DOHH2 (cell line): ENCODE measurements around the gene KLK3.

Source experiments
- H3F3A ChIP-seq: fragments of 200-600 bp; sonication (generic), shearing (Covaris generic); 2 replicates; pipeline ENCODE4 v1.6.0; 2016; ENCODE audit warnings: antibody characterized with exemption, mild to moderate bottlenecking; ENCODE audit not compliant: control insufficient read depth, insufficient read depth
- H3K27ac ChIP-seq: fragments of 200-600 bp; sonication (generic); 2 replicates; pipeline ENCODE4 v1.5.1; 2014; ENCODE audit warnings: low read depth, mild to moderate bottlenecking, low read length, moderate library complexity
- H3K27me3 ChIP-seq: fragments of 200-600 bp; sonication (generic); 2 replicates; pipeline ENCODE4 v1.6.1; 2014; ENCODE audit warnings: mild to moderate bottlenecking, low read length, mixed read lengths; ENCODE audit not compliant: control insufficient read depth
- H3K36me3 ChIP-seq: fragments of 200-600 bp; sonication (generic); 2 replicates; pipeline ENCODE4 v1.6.1; 2014; ENCODE audit warnings: mild to moderate bottlenecking, low read length, moderate library complexity, mixed read lengths; ENCODE audit not compliant: control insufficient read depth
- H3K4me1 ChIP-seq: fragments of 200-600 bp; sonication (generic); 2 replicates; pipeline ENCODE4 v1.6.1; 2014; ENCODE audit warnings: mild to moderate bottlenecking, low read length, mixed read lengths; ENCODE audit not compliant: control insufficient read depth
- H3K4me2 ChIP-seq: fragments of 200-600 bp; sonication (generic); 2 replicates; pipeline ENCODE4 v1.6.0; 2014; ENCODE audit warnings: mild to moderate bottlenecking, low read length, moderate library complexity
- H3K4me3 ChIP-seq: fragments of 200-600 bp; sonication (generic); 2 replicates; pipeline ENCODE4 v1.5.1; 2014; ENCODE audit warnings: mild to moderate bottlenecking, low read length, mixed read lengths
- H3K79me2 ChIP-seq: fragments of 200-600 bp; sonication (generic); 2 replicates; pipeline ENCODE4 v1.6.1; 2014; ENCODE audit warnings: mild to moderate bottlenecking, low read length, mixed read lengths; ENCODE audit not compliant: control insufficient read depth
- H3K9me2 ChIP-seq: fragments of 200-600 bp; sonication (generic); replicated peaks from 2 replicates; pipeline ENCODE4 v1.6.1; 2014; ENCODE audit warnings: mild to moderate bottlenecking, low read length, mixed read lengths; ENCODE audit not compliant: control insufficient read depth
- H3K9me3 ChIP-seq: fragments of 200-600 bp; sonication (generic); 2 replicates; pipeline ENCODE4 v1.6.1; 2014; ENCODE audit warnings: antibody characterized with exemption, low read length, mixed read lengths; ENCODE audit not compliant: control insufficient read depth, insufficient read depth
- H4K20me1 ChIP-seq: fragments of 200-600 bp; sonication (generic); 2 replicates; pipeline ENCODE4 v1.6.0; 2014; ENCODE audit warnings: low read depth, mild to moderate bottlenecking, antibody characterized with exemption, low read length, moderate library complexity; ENCODE audit not compliant: control insufficient read depth, insufficient read depth
- CTCF ChIP-seq: fragments of 200-600 bp; sonication (generic); IDR thresholded peaks from one replicate; pipeline ENCODE4 v1.5.1; 2014; ENCODE audit warnings: antibody characterized with exemption, mild to moderate bottlenecking, low read depth, low read length; ENCODE audit not compliant: poor library complexity, severe bottlenecking
- EZH2phosphoT487 ChIP-seq: fragments of 200-600 bp; sonication (generic); IDR thresholded peaks from 2 replicates; pipeline ENCODE4 v1.6.1; 2017; ENCODE audit warnings: borderline replicate concordance, mild to moderate bottlenecking, antibody characterized with exemption, low read length, moderate library complexity, mixed read lengths

Gene KLK3

GRCh38 chr19:50878851-50879250 is 24.1 kb downstream of the KLK3 start:
- TF ChIP-seq EZH2phosphoT487 (no peak), CTCF (no peak)
- H3K27me3 ChIP-seq = peaks cover 34% of the 10 kb centered on the region
- H3K9me3 ChIP-seq = no peaks in the 10 kb centered on the region
- no peaks in the 10 kb centered on the region for H3F3A ChIP-seq
- no peak overlapping the region for H3K27ac ChIP-seq
- H3K4me3 ChIP-seq = no peak overlapping the region
- no peaks in the 10 kb centered on the region for H3K79me2 ChIP-seq
- no peaks in the 10 kb centered on the region for H4K20me1 ChIP-seq
- H3K4me1 ChIP-seq = no peaks in the 10 kb centered on the region
- H3K9me2 ChIP-seq = no peaks in the 10 kb centered on the region
- no peak overlapping the region for H3K4me2 ChIP-seq
- H3K36me3 ChIP-seq = no peaks in the 10 kb centered on the region

- H3K27ac ChIP-seq = no peak overlapping the region
- H3K27me3 ChIP-seq = peaks cover 33% of the 10 kb centered on the region
- no peaks in the 10 kb centered on the region for H3K36me3 ChIP-seq
- H3K9me2 ChIP-seq = no peaks in the 10 kb centered on the region
- no peak overlapping the region for H3K4me2 ChIP-seq
- no peaks in the 10 kb centered on the region for H4K20me1 ChIP-seq
- no peaks in the 10 kb centered on the region for H3K79me2 ChIP-seq
- no peaks in the 10 kb centered on the region for H3K4me1 ChIP-seq
- H3K4me3 ChIP-seq = no peak overlapping the region
- no peaks in the 10 kb centered on the region for H3F3A ChIP-seq
- TF ChIP-seq EZH2phosphoT487 = no peak
- TF ChIP-seq CTCF = no peak
- H3K9me3 ChIP-seq = no peaks in the 10 kb centered on the region
These were observed 25.5 kb downstream of the KLK3 start for GRCh38 chr19:50880241-50880640.

- H3F3A ChIP-seq = no peaks in the 10 kb centered on the region
- H3K27ac ChIP-seq = no peak overlapping the region
- H3K4me2 ChIP-seq = no peak overlapping the region
- no peaks in the 10 kb centered on the region for H3K79me2 ChIP-seq
- no peak overlapping the region for H3K4me3 ChIP-seq
- no peaks in the 10 kb centered on the region for H3K9me3 ChIP-seq
- TF ChIP-seq EZH2phosphoT487 = no peak
- peak; percentile 54 for TF ChIP-seq CTCF
- no peaks in the 10 kb centered on the region for H3K9me2 ChIP-seq
- H3K27me3 ChIP-seq = peaks cover 30% of the 10 kb centered on the region
- H3K4me1 ChIP-seq = no peaks in the 10 kb centered on the region
- H4K20me1 ChIP-seq = no peaks in the 10 kb centered on the region
- H3K36me3 ChIP-seq = no peaks in the 10 kb centered on the region
These were observed 27.5 kb downstream of the KLK3 start for GRCh38 chr19:50882188-50882587.

GRCh38 chr19:50889638-50890037 is 34.9 kb downstream of the KLK3 start:
- H3K9me2 ChIP-seq = no peaks in the 10 kb centered on the region
- H3K27ac ChIP-seq = no peak overlapping the region
- H3K4me2 ChIP-seq = no peak overlapping the region
- H3F3A ChIP-seq = no peaks in the 10 kb centered on the region
- peaks cover 2% of the 10 kb centered on the region; the same call in 1 of the 2 replicates for H3K9me3 ChIP-seq
- H3K4me1 ChIP-seq = no peaks in the 10 kb centered on the region
- no peak overlapping the region for H3K4me3 ChIP-seq
- H3K79me2 ChIP-seq = no peaks in the 10 kb centered on the region
- H3K27me3 ChIP-seq = peaks cover 14% of the 10 kb centered on the region; the same call in 1 of the 2 replicates
- no peaks in the 10 kb centered on the region for H3K36me3 ChIP-seq
- TF ChIP-seq EZH2phosphoT487 (no peak), CTCF (no peak)
- H4K20me1 ChIP-seq = no peaks in the 10 kb centered on the region
